ENCODE data around the gene FOXP1.

FOXP1 gene

DNA sequence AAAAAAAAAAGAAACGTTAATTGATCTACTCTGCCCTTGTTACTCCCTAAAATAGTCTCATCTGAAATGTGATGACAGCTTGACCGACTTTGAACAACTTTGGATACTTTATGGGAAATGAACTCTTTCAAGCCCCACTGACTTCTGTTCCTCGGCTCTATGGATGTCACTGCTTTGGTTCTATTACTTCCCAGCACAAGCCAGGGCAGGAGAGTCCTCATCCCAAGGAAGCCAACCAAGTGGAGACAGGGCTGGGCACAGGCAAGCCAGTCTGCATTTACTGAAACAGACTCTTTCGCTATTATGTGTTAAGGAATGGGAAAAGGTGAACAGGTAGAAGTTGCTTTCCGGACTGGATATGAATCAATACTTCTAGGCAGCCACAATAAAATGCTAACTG, 444.0 kb downstream of the FOXP1 start:
- Histone ChIP-seq H3K9ac (ENCODE audit: low read length in 2 of 2) (no peak overlapping the region), H3K27me3 (ENCODE audit: control insufficient read depth in 1 of 2, insufficient read depth in 2 of 2, low read length in 2 of 2) (no peaks in the 10 kb centered on the region), H3K9me3 (ENCODE audit: control insufficient read depth in 2 of 2, low read length in 2 of 2) (no peaks in the 10 kb centered on the region), H3K4me1 (ENCODE audit: control insufficient read depth, insufficient read depth, low read length) (peaks cover 15% of the 10 kb centered on the region), H3K27ac (ENCODE audit: low read length) (no peak overlapping the region), H3K36me3 (ENCODE audit: control insufficient read depth in 2 of 2, insufficient read depth in 2 of 2, low read length in 2 of 2) (no peaks in the 10 kb centered on the region), H3K4me3 (ENCODE audit: low read length in 2 of 2) (no peak overlapping the region)

DNA sequence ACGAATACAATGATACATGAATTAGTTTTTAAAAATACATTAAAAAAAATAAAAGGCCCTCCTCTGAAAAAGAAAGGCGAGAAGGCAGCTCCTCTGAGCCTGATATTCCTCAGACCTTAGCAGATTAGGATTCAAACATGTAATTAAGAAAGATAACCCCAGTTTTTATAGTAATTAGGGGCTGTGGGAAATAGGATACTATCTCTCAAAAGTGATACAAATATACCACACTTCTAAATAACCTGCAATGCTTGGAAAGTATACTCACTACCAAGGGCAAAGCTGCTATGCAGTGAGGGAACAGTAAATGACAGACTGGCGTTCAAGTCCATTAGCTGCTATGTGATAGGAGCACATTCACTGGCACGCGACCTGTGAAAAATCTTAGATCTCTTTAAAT, 445.1 kb downstream of the FOXP1 start:
- Histone ChIP-seq H3K9me3 (ENCODE audit: control insufficient read depth in 2 of 2, low read length in 2 of 2) (no peaks in the 10 kb centered on the region), H3K27ac (ENCODE audit: low read length) (no peak overlapping the region), H3K4me1 (ENCODE audit: control insufficient read depth, insufficient read depth, low read length) (peaks cover 15% of the 10 kb centered on the region), H3K4me3 (ENCODE audit: low read length in 2 of 2) (no peak overlapping the region), H3K36me3 (ENCODE audit: control insufficient read depth in 2 of 2, insufficient read depth in 2 of 2, low read length in 2 of 2) (no peaks in the 10 kb centered on the region), H3K9ac (ENCODE audit: low read length in 2 of 2) (no peak overlapping the region), H3K27me3 (ENCODE audit: control insufficient read depth in 1 of 2, insufficient read depth in 2 of 2, low read length in 2 of 2) (no peaks in the 10 kb centered on the region)

DNA sequence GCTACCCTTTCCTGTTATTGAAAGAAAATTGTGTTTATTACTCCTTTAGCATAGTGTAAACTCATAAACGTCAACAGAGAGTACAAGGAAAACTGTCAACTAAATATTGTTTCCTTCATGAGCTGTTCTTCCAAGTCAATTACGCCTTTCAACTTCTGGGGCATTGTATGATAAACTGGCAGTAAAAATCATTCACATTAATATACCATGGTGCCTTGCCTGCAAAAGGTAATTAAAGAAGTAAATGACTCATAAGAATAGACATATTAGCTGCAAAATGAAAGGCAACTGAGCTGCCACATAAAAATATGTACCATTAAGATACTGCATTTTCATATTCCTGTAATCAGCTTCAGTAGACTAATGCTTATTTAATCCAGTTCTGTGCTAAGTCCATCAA, 447.3 kb downstream of the FOXP1 start:
- no peaks in the 10 kb centered on the region for H3K9me3 ChIP-seq (ENCODE audit: control insufficient read depth in 2 of 2, low read length in 2 of 2)
- H3K9ac ChIP-seq (ENCODE audit: low read length in 2 of 2), result no peak overlapping the region
- peak overlapping the region; percentile 73 for H3K27ac ChIP-seq (ENCODE audit: low read length)
- no peaks in the 10 kb centered on the region for H3K27me3 ChIP-seq (ENCODE audit: control insufficient read depth in 1 of 2, insufficient read depth in 2 of 2, low read length in 2 of 2)
- peaks cover 15% of the 10 kb centered on the region for H3K4me1 ChIP-seq (ENCODE audit: control insufficient read depth, insufficient read depth, low read length)
- H3K4me3 ChIP-seq (ENCODE audit: low read length in 2 of 2), result no peak overlapping the region
- H3K36me3 ChIP-seq (ENCODE audit: control insufficient read depth in 2 of 2, insufficient read depth in 2 of 2, low read length in 2 of 2), result no peaks in the 10 kb centered on the region

DNA sequence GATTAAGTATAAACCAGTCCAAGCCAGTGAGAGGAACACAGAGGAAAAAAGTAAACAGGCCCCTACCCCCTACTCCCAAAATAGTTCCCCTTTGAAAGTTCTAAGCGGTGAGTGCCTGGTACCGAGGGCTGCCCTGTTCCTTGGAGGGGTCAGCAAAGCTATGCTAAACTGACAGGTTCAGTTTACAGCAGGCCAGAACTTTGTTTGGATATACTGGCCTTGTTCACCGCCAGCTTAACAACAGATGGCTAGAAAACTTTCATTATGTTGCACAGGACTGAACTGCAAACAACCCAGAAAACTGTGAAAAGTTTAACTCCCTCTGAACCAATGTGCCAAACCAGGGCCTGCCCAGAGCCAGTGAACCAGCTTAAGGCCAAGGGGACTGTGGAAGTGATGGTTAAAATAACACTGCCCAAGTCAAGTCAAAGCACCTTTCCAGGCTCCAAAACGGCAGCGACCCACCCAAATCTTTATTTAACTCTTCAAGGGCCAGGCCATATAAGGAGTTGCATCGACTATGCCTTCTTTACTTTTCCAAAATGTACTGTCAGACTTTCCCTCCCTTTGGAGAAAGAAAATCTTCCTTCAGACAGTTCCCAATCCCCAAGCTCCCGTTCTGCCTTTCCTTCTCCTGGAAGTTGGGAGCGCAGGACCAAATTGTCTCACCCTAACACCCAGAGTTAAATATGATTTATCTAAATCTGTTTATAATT, 448.0 kb downstream of the FOXP1 start:
- Histone ChIP-seq H3K27me3 (ENCODE audit: control insufficient read depth in 1 of 2, insufficient read depth in 2 of 2, low read length in 2 of 2) (no peaks in the 10 kb centered on the region), H3K4me3 (ENCODE audit: low read length in 2 of 2) (peak overlapping the region in 1 of 2 donors; percentile 0), H3K27ac (ENCODE audit: low read length) (peak overlapping the region; percentile 73), H3K9ac (ENCODE audit: low read length in 2 of 2) (peak overlapping the region; percentile 37 to 42), H3K4me1 (ENCODE audit: control insufficient read depth, insufficient read depth, low read length) (peaks cover 15% of the 10 kb centered on the region), H3K36me3 (ENCODE audit: control insufficient read depth in 2 of 2, insufficient read depth in 2 of 2, low read length in 2 of 2) (no peaks in the 10 kb centered on the region), H3K9me3 (ENCODE audit: control insufficient read depth in 2 of 2, low read length in 2 of 2) (no peaks in the 10 kb centered on the region)

DNA sequence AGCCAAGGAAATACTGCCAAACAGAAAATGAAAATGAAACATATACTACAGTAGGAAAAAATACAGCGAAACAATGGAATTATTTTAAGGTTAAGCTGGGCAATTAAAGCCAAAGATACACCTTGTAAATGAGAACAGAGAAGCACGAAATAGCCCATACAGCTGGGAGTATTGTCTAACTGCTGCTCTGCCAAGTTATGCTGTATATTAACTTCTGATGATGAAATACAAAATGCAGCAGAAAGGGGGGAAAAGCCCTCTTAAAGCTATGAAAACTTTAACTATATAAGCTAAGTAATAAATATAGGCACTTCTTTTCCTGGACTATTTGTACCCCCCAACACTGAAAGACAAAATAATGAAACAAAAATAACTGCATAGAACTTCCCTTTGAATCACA, 449.0 kb downstream of the FOXP1 start:
- no peaks in the 10 kb centered on the region for H3K36me3 ChIP-seq (ENCODE audit: control insufficient read depth in 2 of 2, insufficient read depth in 2 of 2, low read length in 2 of 2)
- no peaks in the 10 kb centered on the region for H3K27me3 ChIP-seq (ENCODE audit: control insufficient read depth in 1 of 2, insufficient read depth in 2 of 2, low read length in 2 of 2)
- H3K4me1 ChIP-seq (ENCODE audit: control insufficient read depth, insufficient read depth, low read length), result peaks cover 15% of the 10 kb centered on the region
- H3K9ac ChIP-seq (ENCODE audit: low read length in 2 of 2), result peak overlapping the region in 1 of 2 donors; percentile 37
- H3K9me3 ChIP-seq (ENCODE audit: control insufficient read depth in 2 of 2, low read length in 2 of 2), result no peaks in the 10 kb centered on the region
- peak overlapping the region; percentile 0 to 41 for H3K4me3 ChIP-seq (ENCODE audit: low read length in 2 of 2)
- H3K27ac ChIP-seq (ENCODE audit: low read length), result peak overlapping the region; percentile 73

DNA sequence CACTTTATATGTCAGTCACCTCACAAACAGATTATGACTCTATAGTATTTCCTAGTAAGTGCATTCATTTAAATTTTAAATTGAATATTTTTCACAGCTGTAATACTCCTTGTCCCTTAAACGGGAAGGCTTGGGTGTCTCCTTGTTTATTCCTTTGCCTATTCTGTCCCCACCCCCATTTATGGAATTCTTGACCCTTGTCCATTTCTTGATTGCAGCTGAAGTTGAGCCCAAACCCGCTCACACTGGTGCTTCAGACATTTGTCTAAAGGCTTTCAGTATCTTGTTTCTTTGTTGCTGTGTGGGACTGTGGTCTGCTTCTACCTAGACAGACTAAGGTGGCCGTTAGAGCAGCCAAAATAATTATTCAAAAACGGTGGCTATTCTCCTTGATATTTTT, 449.7 kb downstream of the FOXP1 start:
- no peaks in the 10 kb centered on the region for H3K27me3 ChIP-seq (ENCODE audit: control insufficient read depth in 1 of 2, insufficient read depth in 2 of 2, low read length in 2 of 2)
- H3K9me3 ChIP-seq (ENCODE audit: control insufficient read depth in 2 of 2, low read length in 2 of 2), result no peaks in the 10 kb centered on the region
- peak overlapping the region; percentile 73 for H3K27ac ChIP-seq (ENCODE audit: low read length)
- H3K36me3 ChIP-seq (ENCODE audit: control insufficient read depth in 2 of 2, insufficient read depth in 2 of 2, low read length in 2 of 2), result no peaks in the 10 kb centered on the region
- H3K4me1 ChIP-seq (ENCODE audit: control insufficient read depth, insufficient read depth, low read length), result peaks cover 15% of the 10 kb centered on the region
- H3K9ac ChIP-seq (ENCODE audit: low read length in 2 of 2), result peak overlapping the region in 1 of 2 donors; percentile 37
- peak overlapping the region; percentile 0 to 41 for H3K4me3 ChIP-seq (ENCODE audit: low read length in 2 of 2)

DNA sequence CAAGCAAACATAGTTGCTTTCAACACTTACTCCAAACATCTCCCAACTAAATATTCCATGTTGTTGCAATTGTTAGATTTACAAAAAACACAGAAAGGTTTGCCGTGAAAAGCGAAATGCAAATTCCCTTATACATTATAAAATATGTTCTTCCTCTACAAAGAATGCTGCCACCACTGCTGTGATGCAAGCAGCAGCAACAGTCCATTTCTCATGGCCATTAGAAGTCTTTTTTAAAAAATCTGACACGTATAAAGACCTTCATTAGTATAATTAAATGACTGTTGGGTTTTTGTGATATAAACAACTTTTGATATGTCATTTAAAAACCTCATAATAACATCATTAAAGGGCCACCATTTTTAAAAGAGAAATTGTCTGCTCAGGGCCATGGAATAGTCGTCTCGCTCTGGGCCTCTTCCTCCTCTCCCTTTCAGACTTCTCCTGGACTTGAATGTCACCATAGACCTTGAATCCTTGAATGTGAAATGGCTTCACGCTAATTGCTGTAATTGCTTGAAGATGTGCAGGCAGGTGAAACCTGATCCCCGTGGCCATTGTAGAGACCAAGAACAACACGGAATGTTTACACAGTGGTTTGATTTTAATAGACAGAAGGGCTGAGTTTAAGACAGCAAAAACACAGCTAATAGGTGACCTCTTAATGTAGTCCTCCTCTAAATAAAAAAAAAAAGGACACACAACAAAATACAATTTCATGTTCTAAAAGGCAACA, 450.4 kb downstream of the FOXP1 start:
- no peak overlapping the region for H3K9ac ChIP-seq (ENCODE audit: low read length in 2 of 2)
- no peaks in the 10 kb centered on the region for H3K9me3 ChIP-seq (ENCODE audit: control insufficient read depth in 2 of 2, low read length in 2 of 2)
- H3K36me3 ChIP-seq (ENCODE audit: control insufficient read depth in 2 of 2, insufficient read depth in 2 of 2, low read length in 2 of 2), result no peaks in the 10 kb centered on the region
- H3K4me1 ChIP-seq (ENCODE audit: control insufficient read depth, insufficient read depth, low read length), result peaks cover 15% of the 10 kb centered on the region
- H3K4me3 ChIP-seq (ENCODE audit: low read length in 2 of 2), result no peak overlapping the region
- H3K27me3 ChIP-seq (ENCODE audit: control insufficient read depth in 1 of 2, insufficient read depth in 2 of 2, low read length in 2 of 2), result no peaks in the 10 kb centered on the region
- peak overlapping the region; percentile 46 for H3K27ac ChIP-seq (ENCODE audit: low read length)

DNA sequence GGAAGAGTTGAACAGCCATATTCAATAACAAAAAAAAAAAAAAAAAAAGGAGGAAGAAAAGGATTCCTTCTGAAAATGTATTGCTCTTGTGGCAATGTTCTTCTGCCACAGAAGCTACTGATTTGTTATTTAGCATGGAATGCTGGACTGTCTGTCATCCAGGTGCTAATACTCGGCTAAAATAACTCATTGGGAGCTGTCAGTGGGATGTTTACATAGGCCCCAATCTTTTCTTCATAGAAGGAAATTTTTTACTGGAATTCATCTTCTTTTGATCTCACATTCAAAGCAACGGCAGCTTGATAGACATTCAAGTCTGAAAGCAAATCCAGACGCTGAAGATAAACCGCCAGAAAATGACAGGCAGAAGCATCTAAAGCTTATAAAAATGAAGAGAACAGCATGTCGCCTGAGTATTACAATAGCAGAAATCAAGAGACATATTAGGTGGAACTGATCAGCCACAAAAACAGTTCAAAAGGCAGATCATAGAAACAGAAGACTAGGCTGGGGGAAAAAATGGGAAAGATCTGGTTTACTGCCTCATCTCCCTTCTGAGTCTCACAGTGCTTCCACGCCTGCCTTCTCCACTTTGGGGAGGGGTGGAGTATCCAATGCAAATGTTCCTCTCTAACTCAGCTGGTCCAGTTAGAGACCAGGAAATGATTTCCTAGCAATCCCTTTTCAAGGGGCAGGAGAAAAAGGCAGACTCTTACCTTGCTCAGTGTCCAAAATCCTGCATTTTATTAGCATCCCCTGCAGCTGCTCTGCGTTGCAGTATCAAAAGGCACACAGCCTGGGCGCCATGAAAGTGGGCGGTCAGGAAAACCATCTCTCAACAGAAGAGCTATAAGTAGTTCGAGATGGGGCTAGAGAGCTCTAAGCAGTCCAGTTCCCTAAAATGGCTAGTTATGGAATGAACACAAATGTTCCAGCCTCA, 451.9 kb downstream of the FOXP1 start:
- peak overlapping the region; percentile 85 to 96 for H3K9ac ChIP-seq (ENCODE audit: low read length in 2 of 2)

DNA sequence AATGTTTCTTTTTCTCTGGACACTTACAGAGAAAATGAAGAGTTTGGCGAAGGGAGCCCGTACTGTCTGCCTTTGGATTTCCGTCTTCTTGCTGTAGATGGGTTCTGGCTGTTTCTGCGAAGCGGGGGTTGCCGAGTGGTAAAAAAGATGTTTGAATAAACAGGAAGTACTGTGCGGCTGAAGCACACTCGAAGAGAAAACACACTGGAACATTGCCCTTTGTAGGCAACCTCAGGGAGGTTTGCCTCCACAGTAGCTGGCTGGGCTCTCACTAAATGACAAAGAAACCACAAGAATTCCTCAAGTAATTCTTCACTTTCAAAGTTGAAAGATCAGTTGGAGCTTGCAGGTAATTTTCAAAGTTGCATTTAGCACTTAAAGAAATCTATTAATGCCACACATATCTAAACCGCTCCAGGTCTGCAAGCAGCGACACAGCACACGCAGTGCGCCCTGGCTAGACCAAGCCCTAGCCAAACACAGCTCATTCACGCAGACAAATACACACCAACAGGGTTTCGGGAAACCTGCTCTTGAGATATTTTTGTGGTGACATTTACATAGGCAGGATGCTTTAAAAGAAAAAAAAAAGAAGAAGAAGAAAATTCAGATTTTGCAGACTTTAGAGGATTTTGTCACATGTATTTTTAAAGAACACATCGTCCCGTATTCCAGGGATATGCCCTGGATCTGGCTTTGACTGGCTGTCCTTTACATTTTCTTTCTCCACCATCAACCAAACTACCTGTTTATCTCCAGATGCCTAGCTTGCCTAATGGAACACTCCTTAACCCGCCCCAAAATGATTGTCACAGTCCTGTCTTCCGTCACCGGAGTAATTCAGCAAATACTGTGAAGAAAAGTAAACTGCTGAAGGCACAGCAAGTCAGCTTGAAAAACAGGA, 452.8 kb downstream of the FOXP1 start:
- H3K4me3 ChIP-seq (ENCODE audit: low read length in 2 of 2), result peak overlapping the region; percentile 76 to 81

More for the DNA sequence above, 451.9 kb downstream of the FOXP1 start:
- Histone ChIP-seq H3K9me3 (ENCODE audit: control insufficient read depth in 2 of 2, low read length in 2 of 2) (no peaks in the 10 kb centered on the region), H3K27me3 (ENCODE audit: control insufficient read depth in 1 of 2, insufficient read depth in 2 of 2, low read length in 2 of 2) (no peaks in the 10 kb centered on the region), H3K4me3 (ENCODE audit: low read length in 2 of 2) (peak overlapping the region; percentile 76 to 81), H3K4me1 (ENCODE audit: control insufficient read depth, insufficient read depth, low read length) (peaks cover 12% of the 10 kb centered on the region), H3K36me3 (ENCODE audit: control insufficient read depth in 2 of 2, insufficient read depth in 2 of 2, low read length in 2 of 2) (no peaks in the 10 kb centered on the region), H3K27ac (ENCODE audit: low read length) (peak overlapping the region; percentile 89)

More for the DNA sequence above, 452.8 kb downstream of the FOXP1 start:
- peak overlapping the region; percentile 89 for H3K27ac ChIP-seq (ENCODE audit: low read length)
- H3K27me3 ChIP-seq (ENCODE audit: control insufficient read depth in 1 of 2, insufficient read depth in 2 of 2, low read length in 2 of 2), result no peaks in the 10 kb centered on the region
- no peaks in the 10 kb centered on the region for H3K36me3 ChIP-seq (ENCODE audit: control insufficient read depth in 2 of 2, insufficient read depth in 2 of 2, low read length in 2 of 2)
- peaks cover 9% of the 10 kb centered on the region for H3K4me1 ChIP-seq (ENCODE audit: control insufficient read depth, insufficient read depth, low read length)
- H3K9me3 ChIP-seq (ENCODE audit: control insufficient read depth in 2 of 2, low read length in 2 of 2), result no peaks in the 10 kb centered on the region
- peak overlapping the region; percentile 85 to 96 for H3K9ac ChIP-seq (ENCODE audit: low read length in 2 of 2)

All from stomach smooth muscle (tissue), 2 donors.